WI38 (cell line): ENCODE data around the gene IFITM10.

Experiments
- H3K4me3 ChIP-seq: 2 replicates; pipeline ENCODE4 v1.5.1; 2011; ENCODE audit warnings: low read depth, mild to moderate bottlenecking, control low read depth, low read length
- TF ChIP-seq, protein P1 (sequence below): IDR thresholded peaks from 2 replicates; pipeline ENCODE4 v1.5.1; 2012; ENCODE audit warnings: low read depth, mild to moderate bottlenecking, control low read depth, low read length

IFITM10 gene

DNA sequence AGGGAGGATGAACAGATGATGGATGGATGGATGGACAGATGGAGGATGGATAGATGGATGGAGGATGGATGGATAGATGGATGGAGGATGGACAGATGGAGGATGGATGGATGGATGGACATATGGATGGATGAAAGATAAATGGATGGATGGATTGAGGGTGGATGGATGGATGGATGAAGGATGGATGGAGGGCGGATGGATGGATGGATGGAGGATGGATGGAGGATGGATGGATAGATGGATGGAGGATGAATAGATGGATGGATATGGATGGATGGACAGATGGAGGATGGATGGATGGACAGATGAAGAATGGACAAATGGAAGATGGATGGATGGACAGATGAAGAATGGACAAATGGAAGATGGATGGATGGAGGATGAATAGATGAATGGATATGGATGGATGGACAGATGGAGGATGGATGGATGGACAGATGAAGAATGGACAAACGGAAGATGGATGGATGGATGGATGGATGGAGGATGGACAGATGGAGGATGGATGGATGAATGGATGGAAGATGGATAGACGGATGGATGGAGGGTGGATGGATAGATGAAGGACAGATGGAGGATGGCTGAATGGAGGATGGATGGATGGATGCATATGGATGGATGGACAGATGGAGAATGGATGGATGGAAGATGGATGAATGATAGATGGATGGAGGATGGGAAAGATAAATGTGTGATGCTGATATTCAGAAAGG is 7.4 kb downstream of the IFITM10 start:
- TF ChIP-seq, protein P1, sequence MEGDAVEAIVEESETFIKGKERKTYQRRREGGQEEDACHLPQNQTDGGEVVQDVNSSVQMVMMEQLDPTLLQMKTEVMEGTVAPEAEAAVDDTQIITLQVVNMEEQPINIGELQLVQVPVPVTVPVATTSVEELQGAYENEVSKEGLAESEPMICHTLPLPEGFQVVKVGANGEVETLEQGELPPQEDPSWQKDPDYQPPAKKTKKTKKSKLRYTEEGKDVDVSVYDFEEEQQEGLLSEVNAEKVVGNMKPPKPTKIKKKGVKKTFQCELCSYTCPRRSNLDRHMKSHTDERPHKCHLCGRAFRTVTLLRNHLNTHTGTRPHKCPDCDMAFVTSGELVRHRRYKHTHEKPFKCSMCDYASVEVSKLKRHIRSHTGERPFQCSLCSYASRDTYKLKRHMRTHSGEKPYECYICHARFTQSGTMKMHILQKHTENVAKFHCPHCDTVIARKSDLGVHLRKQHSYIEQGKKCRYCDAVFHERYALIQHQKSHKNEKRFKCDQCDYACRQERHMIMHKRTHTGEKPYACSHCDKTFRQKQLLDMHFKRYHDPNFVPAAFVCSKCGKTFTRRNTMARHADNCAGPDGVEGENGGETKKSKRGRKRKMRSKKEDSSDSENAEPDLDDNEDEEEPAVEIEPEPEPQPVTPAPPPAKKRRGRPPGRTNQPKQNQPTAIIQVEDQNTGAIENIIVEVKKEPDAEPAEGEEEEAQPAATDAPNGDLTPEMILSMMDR: no peak
- no peak overlapping the region for H3K4me3 ChIP-seq

- TF ChIP-seq, protein P1: no peak
Measured at GRCh38 chr11:1742371-1742770, 8.0 kb downstream of the IFITM10 start.

GRCh38 chr11:1741741-1742140 is 8.7 kb downstream of the IFITM10 start:
- TF ChIP-seq, protein P1: no peak
- no peak overlapping the region for H3K4me3 ChIP-seq

More at GRCh38 chr11:1742371-1742770, 8.0 kb downstream of the IFITM10 start:
- H3K4me3 ChIP-seq: no peak overlapping the region

DNA sequence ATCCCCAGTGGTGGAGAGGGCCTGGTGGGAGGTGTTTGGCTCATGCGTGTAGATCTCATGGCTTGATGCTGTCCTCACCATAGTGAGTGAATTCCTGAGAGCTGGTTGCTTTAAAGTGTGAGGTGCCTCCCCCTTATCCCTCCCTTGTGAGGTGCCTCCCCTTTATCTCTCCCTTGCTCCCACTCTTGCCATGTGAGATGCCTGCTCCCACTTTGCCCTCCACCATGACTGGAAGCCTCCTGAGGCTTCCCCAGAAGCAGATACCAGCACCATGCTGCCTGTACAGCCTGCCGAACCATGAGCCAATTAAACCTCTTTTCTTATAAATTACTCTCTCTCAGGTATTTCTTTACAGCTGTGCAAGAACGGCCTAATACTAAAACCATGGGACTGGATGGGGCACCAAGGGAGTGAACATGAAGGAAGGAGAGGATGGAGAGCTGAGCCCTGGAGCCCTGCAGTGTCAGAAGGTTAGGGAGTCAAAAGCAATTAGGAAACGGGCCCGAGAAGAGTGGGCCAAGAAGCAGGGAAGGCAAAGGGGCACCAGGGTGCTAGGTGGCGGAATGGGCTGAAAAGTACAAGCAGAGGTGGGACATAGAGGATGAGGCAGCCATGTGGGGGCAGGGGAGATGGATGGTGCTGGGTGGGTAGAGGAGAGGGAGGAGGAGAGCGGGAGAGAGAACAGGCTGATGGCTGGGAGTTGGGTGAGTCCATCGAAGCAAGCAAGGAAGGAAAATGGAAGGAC is 9.4 kb downstream of the IFITM10 start:
- no peak overlapping the region for H3K4me3 ChIP-seq
- TF ChIP-seq, protein P1: no peak

DNA sequence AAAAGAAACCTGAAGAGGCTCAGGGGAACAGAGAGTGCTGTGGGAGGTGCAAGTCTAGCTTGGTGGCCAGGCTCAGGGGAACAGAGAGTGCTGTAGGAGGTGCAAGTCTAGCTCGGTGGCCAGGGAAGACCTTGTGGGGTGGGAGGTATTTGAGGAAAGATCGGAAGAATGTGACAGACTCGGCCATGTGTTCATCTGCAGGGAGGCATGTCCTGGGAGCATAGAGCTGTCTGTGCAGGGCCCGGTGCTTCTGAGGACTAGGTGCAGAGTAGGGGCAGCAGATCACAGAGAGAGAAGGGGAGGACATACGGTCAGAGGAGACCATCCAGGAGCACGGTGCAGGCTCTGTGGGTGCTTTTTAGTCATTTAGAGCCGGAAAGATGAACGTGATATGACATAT is 10.8 kb downstream of the IFITM10 start:
- H3K4me3 ChIP-seq: no peak overlapping the region
- TF ChIP-seq, protein P1: no peak

GRCh38 chr11:1738380-1738779 is 12.0 kb downstream of the IFITM10 start:
- H3K4me3 ChIP-seq: no peak overlapping the region
- TF ChIP-seq, protein P1: no peak

DNA sequence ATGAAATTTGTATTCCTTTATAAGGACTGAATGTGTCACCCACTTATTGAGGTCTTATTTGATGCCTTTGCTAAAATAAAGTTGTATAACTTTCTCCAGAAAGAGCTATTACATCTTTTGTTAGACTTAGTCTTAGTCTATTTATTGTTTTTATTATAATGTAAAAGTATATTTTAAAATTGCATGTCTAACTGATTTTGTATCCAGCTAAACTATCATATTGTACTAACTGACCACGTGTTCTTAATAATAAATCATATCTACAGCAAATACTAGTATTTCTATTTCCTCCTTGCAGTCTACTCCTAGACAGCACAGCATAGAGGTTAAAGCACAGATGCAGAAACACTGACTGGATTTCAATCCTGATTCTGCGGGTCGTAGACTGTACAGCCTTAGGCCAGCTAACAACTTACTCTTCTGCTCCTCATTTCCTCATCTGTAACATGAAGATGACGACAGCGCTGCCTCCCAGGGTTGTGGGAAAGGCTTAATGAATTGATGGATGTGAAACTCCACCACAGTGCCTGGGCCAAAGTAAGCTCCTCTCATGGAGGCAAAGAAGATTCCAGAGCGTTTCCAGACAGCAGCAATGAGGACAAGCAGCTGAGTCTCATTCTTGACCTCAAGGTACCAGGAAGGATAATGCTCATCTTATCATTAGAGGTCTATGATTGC is 13.2 kb downstream of the IFITM10 start:
- TF ChIP-seq, protein P1: no peak

More for the DNA sequence above, 13.2 kb downstream of the IFITM10 start:
- H3K4me3 ChIP-seq: no peak overlapping the region
